ENCODE measurements around the gene PAPSS1.
"Not testable (repeated sequence)": the region's sequence is repeated elsewhere in the genome, so short reads cannot be mapped to it uniquely, and the experiment has no call there.

PAPSS1 gene

GRCh38 chr4:107689912-107690587 lies 30.0 kb downstream of the PAPSS1 start:
- DNase-seq (ENCODE audit: low read depth in 3 of 3): no peak

GRCh38 chr4:107688421-107688820 lies 31.6 kb downstream of the PAPSS1 start:
- DNase-seq (ENCODE audit: low read depth in 3 of 3): no peak

- DNase-seq (ENCODE audit: low read depth in 3 of 3): no peak
Observed at GRCh38 chr4:107685740-107686139, 34.3 kb downstream of the PAPSS1 start.

DNA sequence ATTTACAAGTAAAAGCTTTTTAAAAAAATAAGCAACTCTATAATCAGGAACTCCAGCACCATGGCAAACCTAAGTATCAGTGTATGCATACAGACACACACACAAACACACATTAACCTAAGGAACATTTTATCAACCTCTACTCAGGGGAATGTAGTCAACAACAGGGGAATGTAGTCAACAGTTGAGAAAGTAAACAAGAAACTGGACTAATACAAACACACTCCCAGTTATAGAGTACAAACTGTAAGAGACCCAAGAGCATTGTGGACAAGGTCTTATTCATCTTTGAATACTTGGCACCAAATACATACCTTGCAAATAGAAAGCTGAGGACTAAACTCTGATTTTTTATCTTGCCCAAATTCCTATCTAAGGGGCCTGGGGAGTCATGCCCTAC lies 36.2 kb downstream of the PAPSS1 start:
- no peak for DNase-seq (ENCODE audit: low read depth in 3 of 3)

DNA sequence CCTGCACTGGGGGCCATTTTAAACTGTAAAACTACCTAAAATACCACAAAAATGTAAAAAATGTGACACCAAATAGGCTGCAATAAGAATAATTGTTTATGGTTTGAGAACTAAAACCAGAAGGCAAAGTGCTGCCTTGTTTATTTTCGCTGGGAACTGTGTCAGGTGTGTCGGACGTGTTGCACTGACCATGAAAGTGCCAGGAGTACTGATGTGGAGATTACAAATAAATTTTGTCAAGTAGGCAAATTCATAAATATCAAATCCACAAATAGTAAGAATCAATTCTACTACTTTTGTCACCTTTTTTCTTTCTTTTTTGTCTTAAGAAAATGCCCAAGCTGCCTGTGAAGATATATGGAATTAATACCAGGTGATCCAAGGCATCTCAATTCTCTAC lies 37.7 kb downstream of the PAPSS1 start:
- no peak for DNase-seq (ENCODE audit: low read depth in 3 of 3)

GRCh38 chr4:107669068-107669467 lies 51.0 kb downstream of the PAPSS1 start:
- DNase-seq (ENCODE audit: low read depth in 3 of 3): no peak

DNA sequence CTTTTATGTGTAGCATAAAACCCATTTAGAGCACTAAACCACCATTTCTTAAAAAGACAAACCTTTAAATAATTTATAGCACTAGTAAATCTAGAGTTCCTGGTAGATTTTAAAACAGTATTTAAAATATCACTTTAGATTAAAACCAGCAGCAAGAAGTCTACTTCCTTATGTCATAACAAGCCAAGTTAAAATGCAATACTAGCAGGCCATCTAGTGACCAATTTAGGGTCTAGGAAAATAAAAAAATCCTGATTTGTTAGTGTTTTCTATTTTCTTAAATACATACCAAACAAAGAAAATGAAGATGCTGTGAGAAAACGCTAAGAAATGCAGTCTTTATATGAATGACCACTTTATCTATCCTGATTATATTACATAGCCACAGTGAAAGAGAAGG lies 53.9 kb downstream of the PAPSS1 start:
- DNase-seq (ENCODE audit: low read depth in 3 of 3): no peak

GRCh38 chr4:107665001-107665400 lies 55.0 kb downstream of the PAPSS1 start:
- DNase-seq (ENCODE audit: low read depth in 3 of 3): no peak

DNA sequence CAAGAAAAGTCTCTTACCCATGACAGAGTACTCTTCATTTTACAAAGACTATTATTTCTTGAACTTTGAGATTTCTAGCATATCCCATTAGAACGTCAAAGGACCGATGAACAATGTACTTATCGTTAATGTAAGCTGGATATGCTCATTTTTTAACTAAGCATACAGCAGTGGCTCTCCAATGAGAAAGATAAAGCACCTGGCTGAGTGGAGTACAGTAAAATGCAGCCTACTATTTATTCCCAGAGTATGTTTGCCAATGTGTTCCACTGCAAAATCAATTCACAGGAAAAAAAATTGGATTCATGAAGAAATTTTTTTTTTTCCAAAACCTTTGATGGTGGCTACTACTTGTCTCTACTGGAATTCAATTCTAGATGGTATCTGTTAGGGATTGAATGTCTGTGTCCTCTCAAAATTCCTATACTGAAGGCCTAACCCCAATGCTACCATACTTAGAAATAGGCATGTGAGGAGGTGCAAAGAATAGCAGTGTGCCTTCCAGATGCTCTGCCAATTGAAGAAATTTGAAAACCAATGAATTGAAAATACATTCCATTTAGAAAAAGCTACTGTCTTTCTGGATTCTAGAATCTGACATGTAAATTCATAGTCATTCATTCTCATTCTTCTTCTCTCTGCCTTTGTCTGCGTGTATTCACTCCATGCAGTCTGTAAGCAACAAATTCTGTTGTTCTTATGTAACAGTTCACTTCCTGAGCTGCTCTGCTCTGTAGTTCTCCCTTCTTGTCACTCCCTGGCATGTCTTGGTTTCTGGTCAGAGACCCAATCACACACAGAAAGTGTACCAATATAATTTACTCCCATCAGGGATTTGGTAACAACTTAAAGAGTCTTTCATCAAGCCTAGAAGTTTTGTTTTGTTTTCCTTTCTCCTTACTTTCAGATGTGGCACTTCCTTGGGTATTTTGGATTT lies 61.4 kb downstream of the PAPSS1 start:
- no peak for DNase-seq (ENCODE audit: low read depth in 3 of 3)

- DNase-seq (ENCODE audit: low read depth in 3 of 3): no peak
Observed at GRCh38 chr4:107655289-107655688, 64.7 kb downstream of the PAPSS1 start.

- DNase-seq (ENCODE audit: low read depth in 3 of 3): no peak
Observed at GRCh38 chr4:107654694-107655093, 65.3 kb downstream of the PAPSS1 start.

DNA sequence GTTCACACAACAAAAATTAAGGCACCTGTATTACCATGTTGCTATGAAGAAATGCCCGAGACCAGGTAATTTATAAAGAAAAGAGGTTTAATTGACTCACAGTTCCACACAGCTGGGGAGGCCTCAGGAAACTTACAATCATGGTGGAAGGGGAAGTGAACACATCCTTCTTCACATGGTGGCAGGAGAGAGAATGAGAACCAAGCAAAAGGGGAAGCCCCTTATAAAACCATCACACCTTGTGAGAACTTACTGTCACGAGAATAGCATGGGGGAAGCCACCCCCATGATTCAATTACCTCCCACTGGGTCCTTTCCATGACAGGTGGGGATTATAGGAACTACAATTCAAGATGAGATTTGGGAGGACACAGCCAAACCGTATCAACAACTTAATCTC lies 68.6 kb downstream of the PAPSS1 start:
- not testable (repeated sequence) for DNase-seq (ENCODE audit: low read depth in 3 of 3)

DNA sequence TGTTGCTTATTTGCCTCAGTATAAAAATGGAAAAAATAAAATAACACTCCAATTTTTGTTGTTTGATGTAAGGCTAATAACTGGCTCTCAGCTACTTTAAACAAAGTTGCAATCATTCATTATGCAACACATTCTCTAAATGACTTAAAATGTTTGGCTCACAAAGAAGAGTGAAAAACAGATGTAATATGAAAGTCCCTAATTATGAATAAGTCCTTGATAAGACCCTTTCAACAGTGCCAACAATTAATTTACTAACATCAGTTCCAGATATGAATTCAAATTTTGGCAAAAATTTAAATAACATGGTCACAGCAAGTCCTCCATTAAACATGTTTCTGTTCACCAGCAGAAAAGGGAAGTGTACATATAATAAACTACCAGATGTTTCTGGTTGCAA lies 69.8 kb downstream of the PAPSS1 start:
- DNase-seq (ENCODE audit: low read depth in 3 of 3): no peak

GRCh38 chr4:107648178-107648991 lies 71.6 kb downstream of the PAPSS1 start:
- no peak for DNase-seq (ENCODE audit: low read depth in 3 of 3)

GRCh38 chr4:107647591-107647990 lies 72.4 kb downstream of the PAPSS1 start:
- DNase-seq (ENCODE audit: low read depth in 3 of 3): no peak

DNA sequence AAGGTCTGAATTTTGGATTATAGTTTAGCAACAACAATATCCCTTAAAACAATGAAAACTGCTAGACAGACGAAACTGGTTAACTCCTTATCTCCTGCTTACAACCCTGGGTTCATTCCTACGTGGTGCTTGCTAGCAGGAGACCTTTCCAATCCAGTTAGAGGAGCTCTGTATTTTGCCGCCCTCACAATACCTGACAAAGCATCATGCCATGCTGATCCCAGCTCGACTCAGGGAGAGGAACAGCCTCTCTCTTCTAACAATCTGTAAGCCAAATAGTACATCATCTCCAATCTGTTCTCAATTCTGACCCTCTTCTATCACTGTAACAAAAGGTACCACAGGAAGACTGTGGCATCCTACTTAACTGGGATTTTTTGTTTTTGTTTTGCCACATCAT lies 74.4 kb downstream of the PAPSS1 start:
- DNase-seq (ENCODE audit: low read depth in 3 of 3): no peak

DNA sequence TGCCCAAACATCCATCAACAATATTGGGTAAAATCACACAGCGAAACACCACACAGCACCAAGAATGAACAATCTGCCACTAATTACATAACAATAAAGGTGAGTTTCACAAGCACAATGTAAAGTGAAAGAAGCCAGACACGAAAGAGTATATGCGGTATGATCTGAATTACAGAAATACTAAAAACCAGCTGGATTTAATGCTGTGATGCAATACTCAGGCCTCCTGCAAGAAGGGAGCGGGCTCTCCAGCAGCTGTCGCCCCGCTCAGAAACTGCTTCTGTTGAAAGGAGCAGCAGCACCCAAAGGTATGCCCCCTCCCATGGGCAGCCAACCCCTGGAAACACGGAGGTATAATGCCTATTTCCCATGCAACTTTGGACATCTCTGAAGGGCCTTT lies 77.0 kb downstream of the PAPSS1 start:
- DNase-seq (ENCODE audit: low read depth in 3 of 3): no peak

DNA sequence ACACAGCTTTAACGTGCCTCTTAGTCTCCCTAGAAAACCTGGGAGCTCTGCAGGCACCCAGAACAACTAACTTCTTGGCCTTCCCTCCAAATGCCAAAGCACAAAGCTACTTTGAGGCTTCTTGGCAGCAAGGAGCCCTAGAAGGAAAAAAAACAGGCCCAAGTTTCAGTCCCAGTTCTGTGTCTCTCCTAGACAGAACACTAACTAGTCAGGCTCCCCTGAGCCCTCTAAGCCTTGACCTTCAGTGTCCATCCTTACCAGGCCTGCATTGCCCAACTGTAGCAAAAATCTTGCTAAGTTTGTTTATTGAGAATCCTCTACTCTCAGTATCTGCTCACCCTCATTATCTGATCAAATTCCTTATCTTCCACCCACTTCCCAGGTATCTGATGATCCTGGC lies 79.2 kb downstream of the PAPSS1 start:
- no peak for DNase-seq (ENCODE audit: low read depth in 3 of 3)

- DNase-seq (ENCODE audit: low read depth in 3 of 3): no peak
Observed at GRCh38 chr4:107640197-107640596, 79.8 kb downstream of the PAPSS1 start.

GRCh38 chr4:107635735-107636134 lies 84.3 kb downstream of the PAPSS1 start:
- DNase-seq (ENCODE audit: low read depth in 3 of 3): no peak

DNA sequence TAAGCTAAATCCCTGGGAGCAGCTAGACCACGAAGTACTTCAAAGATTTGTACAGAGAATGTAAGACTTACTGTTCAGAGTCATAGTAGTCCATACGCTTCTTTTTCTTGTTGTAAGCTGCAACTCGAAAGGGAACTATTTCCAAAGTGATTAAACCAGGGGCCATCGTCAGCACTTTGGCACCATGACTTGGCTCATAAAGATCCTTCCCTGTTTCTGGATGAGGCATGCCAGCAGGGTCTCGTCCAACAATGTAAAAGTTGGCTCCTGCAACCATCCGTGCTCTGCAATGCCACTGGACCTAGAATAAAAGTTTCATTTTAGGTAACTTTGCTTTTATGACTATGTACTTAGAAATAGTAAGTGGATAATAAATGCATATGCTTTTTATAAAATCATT lies 88.5 kb downstream of the PAPSS1 start:
- no peak for DNase-seq (ENCODE audit: low read depth in 3 of 3)

- DNase-seq (ENCODE audit: low read depth in 3 of 3): no peak
Observed at GRCh38 chr4:107630185-107630705, 89.8 kb downstream of the PAPSS1 start.

Measured in stimulated activated CD4-positive, alpha-beta T cell treated with anti-CD3 and anti-CD28 coated beads, TNF-alpha, amount 100 ng/mL, for 48 hours (primary cell).